ENCODE measurements around the gene FBXO5. TPM values are rescaled to one million over a fixed set of nuclear protein-coding genes. Genes with fewer than 3 reads are reported as not detected.

The FBXO5 gene
- total RNA-seq, 2 experiments from 2014 or later = 40.9 to 44.0 TPM

DNA sequence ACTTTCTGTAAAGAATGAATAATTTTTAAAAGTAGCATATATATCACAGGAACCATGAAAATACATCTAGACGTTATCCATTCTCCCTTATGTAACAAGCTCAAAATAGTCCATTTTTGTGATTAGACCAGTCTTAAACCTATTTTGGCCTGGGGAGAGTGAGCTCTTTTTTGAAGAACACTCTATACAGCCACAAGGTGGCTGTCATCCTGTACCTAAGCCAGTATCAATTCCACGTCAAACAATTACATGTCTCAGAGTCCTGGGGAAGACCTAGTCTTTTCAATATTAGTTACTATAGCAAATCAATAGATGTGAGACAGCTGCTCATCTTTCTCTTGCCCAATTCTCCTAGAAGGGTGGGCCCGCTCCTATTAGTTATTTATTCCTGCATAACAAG, 28.4 kb downstream of the FBXO5 start:
- Mint-ChIP-seq H3K4me3 (no peak overlapping the region), H3K4me1 (ENCODE audit: low read depth) (peaks cover 6% of the 10 kb centered on the region), H3K9me3 (no peaks in the 10 kb centered on the region), H3K36me3 (ENCODE audit: low read depth) (no peaks in the 10 kb centered on the region), H3K27me3 (peaks cover 7% of the 10 kb centered on the region), H3K27ac (no peak overlapping the region)
- TF ChIP-seq, protein P1, sequence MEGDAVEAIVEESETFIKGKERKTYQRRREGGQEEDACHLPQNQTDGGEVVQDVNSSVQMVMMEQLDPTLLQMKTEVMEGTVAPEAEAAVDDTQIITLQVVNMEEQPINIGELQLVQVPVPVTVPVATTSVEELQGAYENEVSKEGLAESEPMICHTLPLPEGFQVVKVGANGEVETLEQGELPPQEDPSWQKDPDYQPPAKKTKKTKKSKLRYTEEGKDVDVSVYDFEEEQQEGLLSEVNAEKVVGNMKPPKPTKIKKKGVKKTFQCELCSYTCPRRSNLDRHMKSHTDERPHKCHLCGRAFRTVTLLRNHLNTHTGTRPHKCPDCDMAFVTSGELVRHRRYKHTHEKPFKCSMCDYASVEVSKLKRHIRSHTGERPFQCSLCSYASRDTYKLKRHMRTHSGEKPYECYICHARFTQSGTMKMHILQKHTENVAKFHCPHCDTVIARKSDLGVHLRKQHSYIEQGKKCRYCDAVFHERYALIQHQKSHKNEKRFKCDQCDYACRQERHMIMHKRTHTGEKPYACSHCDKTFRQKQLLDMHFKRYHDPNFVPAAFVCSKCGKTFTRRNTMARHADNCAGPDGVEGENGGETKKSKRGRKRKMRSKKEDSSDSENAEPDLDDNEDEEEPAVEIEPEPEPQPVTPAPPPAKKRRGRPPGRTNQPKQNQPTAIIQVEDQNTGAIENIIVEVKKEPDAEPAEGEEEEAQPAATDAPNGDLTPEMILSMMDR (IDR thresholded peaks at IDR 0.05) = no peak
- CTCF ChIA-PET = interaction anchor here (0.7 to 2.1 kb wide), 8 partner anchors 12 to 90 kb away, joined by 3 to 12 read pairs (median 4); no protein-coding TSS in a partner anchor
- POLR2A ChIA-PET = no interaction called here
- intact Hi-C loops (cut with micrococcal nuclease) = loop anchor here (5.0 kb wide), 1 partner anchor 68 kb away; no protein-coding TSS in a partner anchor
- no peak for DNase-seq
- no peak for ATAC-seq

DNA sequence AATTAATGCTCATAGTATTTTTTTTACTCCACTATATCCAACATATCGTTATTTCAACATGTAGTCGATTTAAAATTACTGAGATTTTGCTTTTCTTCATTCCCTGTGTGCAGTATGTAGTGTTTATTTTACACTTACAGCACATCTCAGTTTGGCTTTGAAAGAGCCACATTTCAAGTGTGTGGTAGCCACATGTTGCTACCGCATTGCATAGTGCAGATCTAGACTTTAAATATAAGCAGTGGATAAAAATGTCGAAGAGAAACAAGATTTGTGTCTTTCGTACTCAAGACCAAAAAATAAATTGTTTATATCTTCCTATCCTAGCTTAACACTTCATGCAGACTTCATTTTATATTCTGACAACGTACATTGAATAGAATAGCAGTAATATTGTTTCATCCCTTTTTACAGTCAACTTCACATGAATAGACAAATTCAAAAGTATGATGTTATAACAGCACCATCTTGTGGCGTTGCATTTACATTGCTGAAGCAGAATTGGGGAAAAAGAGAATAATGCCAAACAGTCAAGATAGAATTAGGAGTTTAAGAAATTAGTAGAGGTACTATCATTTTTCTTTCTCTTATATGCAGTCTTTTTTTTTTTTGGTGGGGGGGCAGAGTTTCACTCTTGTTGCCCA, 29.9 kb downstream of the FBXO5 start:
- Mint-ChIP-seq H3K4me3 (no peak overlapping the region), H3K27me3 (peaks cover 11% of the 10 kb centered on the region), H3K36me3 (ENCODE audit: low read depth) (no peaks in the 10 kb centered on the region), H3K4me1 (ENCODE audit: low read depth) (peaks cover 9% of the 10 kb centered on the region), H3K27ac (no peak overlapping the region), H3K9me3 (no peaks in the 10 kb centered on the region)
- intact Hi-C loops (cut with micrococcal nuclease) = loop anchor here (5.0 kb wide), 1 partner anchor 69 kb away; no protein-coding TSS in a partner anchor
- ChIA-PET POLR2A (no interaction called here), CTCF (interaction anchor here (1.1 to 2.1 kb wide), 2 partner anchors 11 to 88 kb away, joined by 4 to 12 read pairs; no protein-coding TSS in a partner anchor)
- TF ChIP-seq, protein P1 (IDR thresholded peaks at IDR 0.05) = peak; percentile 62
- no peak for ATAC-seq
- DNase-seq = no peak

DNA sequence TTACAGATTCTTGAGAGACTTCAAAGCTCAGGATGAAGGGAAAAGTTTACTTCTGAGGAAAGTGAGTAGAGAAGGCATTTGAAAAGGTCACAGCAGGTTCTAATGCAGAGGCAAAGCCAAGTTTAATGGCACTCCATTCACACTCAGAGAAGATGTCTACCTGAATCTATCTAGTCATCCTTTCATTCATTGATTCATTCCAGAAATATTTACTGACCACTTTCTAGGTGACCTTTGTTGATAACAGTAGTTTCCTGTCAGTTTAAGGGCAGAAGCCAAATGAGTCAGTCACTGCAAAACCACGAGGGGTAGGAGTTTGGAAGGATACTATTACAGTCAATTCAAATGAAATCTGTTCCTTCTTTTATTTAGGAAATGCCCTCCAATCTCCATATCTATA, 30.8 kb downstream of the FBXO5 start:
- H3K4me1 Mint-ChIP-seq (ENCODE audit: low read depth) = peaks cover 12% of the 10 kb centered on the region
- H3K27me3 Mint-ChIP-seq = peaks cover 16% of the 10 kb centered on the region
- CTCF ChIA-PET = no interaction called here
- DNase-seq (peak; percentile 12), ATAC-seq (peak; percentile 70)
- no peaks in the 10 kb centered on the region for H3K9me3 Mint-ChIP-seq
- POLR2A ChIA-PET = no interaction called here
- no peak overlapping the region for H3K27ac Mint-ChIP-seq
- intact Hi-C loops (cut with micrococcal nuclease) = loop anchor here (5.0 kb wide), 1 partner anchor 70 kb away; no protein-coding TSS in a partner anchor
- no peak overlapping the region for H3K4me3 Mint-ChIP-seq
- TF ChIP-seq, protein P1 (IDR thresholded peaks at IDR 0.05) = no peak
- no peaks in the 10 kb centered on the region for H3K36me3 Mint-ChIP-seq (ENCODE audit: low read depth)

DNA sequence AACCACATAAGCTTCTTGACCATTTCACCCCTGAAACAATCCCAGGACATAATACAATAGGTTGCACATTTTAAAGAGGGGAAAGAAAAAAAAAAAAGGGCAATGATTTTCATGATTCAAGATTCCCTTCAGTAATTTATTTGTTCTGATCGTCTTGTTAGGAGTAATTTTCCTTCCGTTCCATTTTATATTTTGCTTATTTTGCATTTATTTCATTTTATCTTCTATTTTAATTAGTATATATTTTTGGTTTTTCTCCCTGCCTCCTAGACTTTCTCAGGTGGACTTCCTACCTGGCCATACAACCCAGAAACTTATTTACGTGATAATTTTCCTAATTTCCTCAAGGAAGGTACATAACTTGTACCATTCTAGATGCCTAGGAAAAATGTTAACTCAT, 32.6 kb downstream of the FBXO5 start:
- H3K27ac Mint-ChIP-seq = no peak overlapping the region
- no peak for ATAC-seq
- TF ChIP-seq, protein P1 (IDR thresholded peaks at IDR 0.05) = no peak
- no peaks in the 10 kb centered on the region for H3K36me3 Mint-ChIP-seq (ENCODE audit: low read depth)
- DNase-seq = no peak
- no peak overlapping the region for H3K4me3 Mint-ChIP-seq
- H3K4me1 Mint-ChIP-seq (ENCODE audit: low read depth) = peaks cover 12% of the 10 kb centered on the region
- ChIA-PET POLR2A (no interaction called here), CTCF (interaction anchor here (0.9 to 1.4 kb wide), 3 partner anchors 85 to 393 kb away, joined by 3 to 4 read pairs (median 3); no protein-coding TSS in a partner anchor)
- peaks cover 16% of the 10 kb centered on the region for H3K27me3 Mint-ChIP-seq
- H3K9me3 Mint-ChIP-seq = no peaks in the 10 kb centered on the region
- intact Hi-C loops (cut with micrococcal nuclease) = loop anchor here (5.0 kb wide), 1 partner anchor 72 kb away; no protein-coding TSS in a partner anchor

DNA sequence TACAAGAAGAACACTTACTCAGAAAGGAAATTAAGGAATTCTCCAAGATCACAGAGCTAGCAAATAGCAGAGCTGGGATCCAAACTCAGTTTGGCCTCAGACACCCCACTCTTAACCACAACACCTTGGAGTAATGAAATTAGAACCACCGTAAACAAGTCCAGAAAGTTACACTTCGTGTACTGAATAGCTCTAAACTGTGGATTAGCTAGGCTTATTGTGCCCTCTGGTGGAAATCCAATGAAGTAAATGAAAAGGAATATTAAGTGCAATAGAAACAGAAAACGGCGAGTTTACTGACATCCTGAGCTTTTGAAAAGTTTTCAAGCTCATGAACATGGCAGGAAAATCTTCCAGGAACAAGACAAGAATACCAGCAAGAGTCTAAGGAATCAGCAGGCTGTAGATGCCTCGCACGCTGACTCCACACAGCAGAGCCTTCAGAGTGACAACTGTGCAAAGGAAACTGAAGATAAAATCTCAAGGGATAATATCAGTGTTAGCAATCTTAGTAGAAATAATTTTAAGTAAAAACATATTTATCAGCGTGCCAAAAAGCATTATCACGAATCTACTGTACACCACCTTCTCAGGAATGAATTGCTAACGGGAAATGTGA, 34.6 kb downstream of the FBXO5 start:
- ATAC-seq (peak; percentile 58), DNase-seq (no peak)
- H3K27me3 Mint-ChIP-seq = peaks cover 18% of the 10 kb centered on the region
- no peaks in the 10 kb centered on the region for H3K36me3 Mint-ChIP-seq (ENCODE audit: low read depth)
- TF ChIP-seq, protein P1 (IDR thresholded peaks at IDR 0.05) = peak; percentile 77
- H3K4me1 Mint-ChIP-seq (ENCODE audit: low read depth) = peaks cover 12% of the 10 kb centered on the region
- intact Hi-C loops (cut with micrococcal nuclease) = loop anchor here (1.0 kb wide), 1 partner anchor 84 kb away; no protein-coding TSS in a partner anchor
- no peak overlapping the region for H3K27ac Mint-ChIP-seq
- ChIA-PET CTCF (interaction anchor here (0.7 to 3.8 kb wide), 29 partner anchors 8 to 997 kb away, joined by 3 to 33 read pairs (median 3); no protein-coding TSS in a partner anchor), POLR2A (no interaction called here)
- no peaks in the 10 kb centered on the region for H3K9me3 Mint-ChIP-seq
- H3K4me3 Mint-ChIP-seq = peak overlapping the region; percentile 24
